GM04504 (cell line): ENCODE data around the gene NRROS.
A peak's percentile ranks its signal among the peaks of the same experiment; 100 is the strongest.

Experiments
- DNase-seq: peaks from one replicate; pipeline ENCODE4 v3.0.0-alpha.2; 2012; ENCODE audit warnings: low read depth

Gene NRROS

GRCh38 chr3:196686436-196686835, 46.9 kb downstream of the NRROS start:
- no peak for DNase-seq

GRCh38 chr3:196688349-196688748, 48.9 kb downstream of the NRROS start:
- DNase-seq = peak; percentile 31

- no peak for DNase-seq
Observed at GRCh38 chr3:196689941-196690660, 50.6 kb downstream of the NRROS start.

- no peak for DNase-seq
Observed at GRCh38 chr3:196691386-196691785, 51.9 kb downstream of the NRROS start.

- no peak for DNase-seq
Observed at GRCh38 chr3:196694202-196694638, 54.7 kb downstream of the NRROS start.

GRCh38 chr3:196694941-196695848, 55.7 kb downstream of the NRROS start:
- no peak for DNase-seq

GRCh38 chr3:196695849-196696226, 56.3 kb downstream of the NRROS start:
- no peak for DNase-seq

- DNase-seq = no peak
Observed at GRCh38 chr3:196697270-196697669, 57.8 kb downstream of the NRROS start.

GRCh38 chr3:196699749-196700148, 60.3 kb downstream of the NRROS start:
- DNase-seq = no peak

GRCh38 chr3:196700801-196701200, 61.3 kb downstream of the NRROS start:
- no peak for DNase-seq

GRCh38 chr3:196706327-196706726, 66.8 kb downstream of the NRROS start:
- no peak for DNase-seq

GRCh38 chr3:196706731-196707130, 67.2 kb downstream of the NRROS start:
- DNase-seq = no peak

GRCh38 chr3:196707566-196707965, 68.1 kb downstream of the NRROS start:
- no peak for DNase-seq

GRCh38 chr3:196708467-196708866, 69.0 kb downstream of the NRROS start:
- no peak for DNase-seq
